ENCODE measurements around the gene CHDH.

DNA sequence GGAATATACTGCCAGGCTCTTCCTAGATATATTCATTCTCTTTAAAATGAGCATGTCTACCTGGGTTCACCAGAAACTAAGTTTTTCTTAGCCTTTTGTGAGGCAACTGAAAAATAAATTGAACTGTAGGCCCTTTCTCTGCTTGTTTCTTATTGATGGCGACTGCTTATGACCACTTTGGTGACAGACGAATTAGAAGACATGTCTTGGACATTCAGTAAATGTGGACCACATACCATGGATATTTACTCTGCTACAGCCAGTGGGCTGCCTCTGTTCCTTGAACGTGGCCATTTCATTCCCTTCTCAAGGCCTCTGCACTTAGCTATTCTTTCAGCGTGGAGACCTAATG lies 46.0 kb upstream of the CHDH start:
- TF ChIP-seq, protein P1, sequence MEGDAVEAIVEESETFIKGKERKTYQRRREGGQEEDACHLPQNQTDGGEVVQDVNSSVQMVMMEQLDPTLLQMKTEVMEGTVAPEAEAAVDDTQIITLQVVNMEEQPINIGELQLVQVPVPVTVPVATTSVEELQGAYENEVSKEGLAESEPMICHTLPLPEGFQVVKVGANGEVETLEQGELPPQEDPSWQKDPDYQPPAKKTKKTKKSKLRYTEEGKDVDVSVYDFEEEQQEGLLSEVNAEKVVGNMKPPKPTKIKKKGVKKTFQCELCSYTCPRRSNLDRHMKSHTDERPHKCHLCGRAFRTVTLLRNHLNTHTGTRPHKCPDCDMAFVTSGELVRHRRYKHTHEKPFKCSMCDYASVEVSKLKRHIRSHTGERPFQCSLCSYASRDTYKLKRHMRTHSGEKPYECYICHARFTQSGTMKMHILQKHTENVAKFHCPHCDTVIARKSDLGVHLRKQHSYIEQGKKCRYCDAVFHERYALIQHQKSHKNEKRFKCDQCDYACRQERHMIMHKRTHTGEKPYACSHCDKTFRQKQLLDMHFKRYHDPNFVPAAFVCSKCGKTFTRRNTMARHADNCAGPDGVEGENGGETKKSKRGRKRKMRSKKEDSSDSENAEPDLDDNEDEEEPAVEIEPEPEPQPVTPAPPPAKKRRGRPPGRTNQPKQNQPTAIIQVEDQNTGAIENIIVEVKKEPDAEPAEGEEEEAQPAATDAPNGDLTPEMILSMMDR (IDR thresholded peaks at IDR 0.05), result no peak
- no peak for TF ChIP-seq POLR2A (IDR thresholded peaks at IDR 0.05)

Data from body of pancreas (tissue), 4 donors.